Measurements from ENCODE around the gene UBXN6.

UBXN6 gene

GRCh38 chr19:4449022-4449638 lies 8.5 kb downstream of the UBXN6 start:
- no peak for TF ChIP-seq CTCF (IDR thresholded peaks at IDR 0.05; ENCODE audit: low read depth, low read length, missing control alignments)
- no peak overlapping the region for H3K4me3 ChIP-seq (replicated peaks; ENCODE audit: low read depth, low read length)
- no peak for DNase-seq (ENCODE audit: extremely low read depth, low read depth)

- TF ChIP-seq CTCF (IDR thresholded peaks at IDR 0.05; ENCODE audit: low read depth, low read length, missing control alignments): no peak
- no peak for DNase-seq (ENCODE audit: extremely low read depth, low read depth)
- no peak overlapping the region for H3K4me3 ChIP-seq (replicated peaks; ENCODE audit: low read depth, low read length)
Observed at GRCh38 chr19:4448147-4448985, 9.2 kb downstream of the UBXN6 start.

- no peak for TF ChIP-seq CTCF (IDR thresholded peaks at IDR 0.05; ENCODE audit: low read depth, low read length, missing control alignments)
- no peak for DNase-seq (ENCODE audit: extremely low read depth, low read depth)
- no peak overlapping the region for H3K4me3 ChIP-seq (replicated peaks; ENCODE audit: low read depth, low read length)
Observed at GRCh38 chr19:4447327-4448146, 10.1 kb downstream of the UBXN6 start.

- TF ChIP-seq CTCF (IDR thresholded peaks at IDR 0.05; ENCODE audit: low read depth, low read length, missing control alignments): no peak
- DNase-seq (ENCODE audit: extremely low read depth, low read depth): no peak
- H3K4me3 ChIP-seq (replicated peaks; ENCODE audit: low read depth, low read length): no peak overlapping the region
Observed at GRCh38 chr19:4446704-4447200, 10.8 kb downstream of the UBXN6 start.

- H3K4me3 ChIP-seq (replicated peaks; ENCODE audit: low read depth, low read length): no peak overlapping the region
Observed at GRCh38 chr19:4445963-4446703, 11.5 kb downstream of the UBXN6 start.

More at GRCh38 chr19:4445963-4446703, 11.5 kb downstream of the UBXN6 start:
- TF ChIP-seq CTCF (IDR thresholded peaks at IDR 0.05; ENCODE audit: low read depth, low read length, missing control alignments): no peak
- DNase-seq (ENCODE audit: extremely low read depth, low read depth): no peak

All from HFF-Myc (cell line).